HPDE6-E6E7 (cell line): ENCODE measurements around the gene SYT15.
"Not testable (repeated sequence)": the region's sequence is repeated elsewhere in the genome, so short reads cannot be mapped to it uniquely, and the experiment has no call there.

Source experiments
- DNase-seq: peaks from one replicate; pipeline ENCODE4 v3.0.0; 2011; ENCODE audit warnings: missing footprints; ENCODE audit errors: extremely low spot score

The SYT15 gene

DNA sequence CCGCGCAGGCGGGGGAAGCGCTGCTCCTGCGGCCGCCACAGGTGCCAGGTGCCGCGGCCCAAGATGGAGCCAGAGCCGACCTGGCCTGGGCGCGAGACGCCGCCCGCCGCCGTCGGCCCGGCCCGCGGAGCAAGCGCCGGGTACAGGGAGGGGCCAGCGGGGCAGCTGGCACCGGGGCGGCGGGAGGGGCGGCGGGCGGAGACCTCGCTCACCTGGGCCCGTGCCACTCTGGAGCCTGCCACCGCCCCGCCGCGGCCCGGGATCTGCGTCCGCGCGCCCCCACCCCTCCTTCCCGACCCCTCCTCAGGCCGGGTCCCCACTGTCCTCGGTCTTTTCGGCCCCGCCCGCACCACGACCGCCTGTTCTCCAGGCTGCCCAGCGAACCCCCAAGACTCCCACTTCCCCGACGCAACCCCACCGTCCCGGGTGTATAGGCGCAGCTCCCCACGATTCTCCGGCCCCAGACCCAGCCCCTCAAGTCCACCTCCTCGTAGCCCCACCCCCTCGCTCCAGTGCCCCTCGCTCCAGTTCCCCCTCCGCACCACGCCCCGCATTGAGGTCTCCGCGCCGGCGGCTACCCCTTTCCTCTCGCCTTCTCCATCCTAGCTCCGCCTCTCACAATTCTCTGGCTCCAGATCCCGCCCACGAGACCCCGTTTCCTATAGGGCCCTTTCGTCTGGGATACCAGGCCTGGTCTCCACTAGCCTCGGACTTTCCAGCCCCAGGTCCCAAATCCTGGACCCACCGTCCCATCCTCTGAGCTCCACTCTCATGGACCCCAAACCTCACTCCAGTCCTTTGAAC lies 22.2 kb upstream of the SYT15 start, which contains the start of gene GPRIN2:
Gene GPRIN2 (minus strand): TSS at position 144 of the 804 bp plus-strand sequence. CDS start 5,922 bp downstream, outside the sequence.
- DNase-seq, result no peak

GRCh38 chr10:46557319-46558121 lies 21.4 kb upstream of the SYT15 start:
- DNase-seq, result no peak

GRCh38 chr10:46558122-46558391 lies 20.9 kb upstream of the SYT15 start:
- DNase-seq, result no peak

- DNase-seq, result no peak
Measured at GRCh38 chr10:46558392-46559185, 20.3 kb upstream of the SYT15 start.

GRCh38 chr10:46559231-46559671 lies 19.7 kb upstream of the SYT15 start:
- no peak for DNase-seq

DNA sequence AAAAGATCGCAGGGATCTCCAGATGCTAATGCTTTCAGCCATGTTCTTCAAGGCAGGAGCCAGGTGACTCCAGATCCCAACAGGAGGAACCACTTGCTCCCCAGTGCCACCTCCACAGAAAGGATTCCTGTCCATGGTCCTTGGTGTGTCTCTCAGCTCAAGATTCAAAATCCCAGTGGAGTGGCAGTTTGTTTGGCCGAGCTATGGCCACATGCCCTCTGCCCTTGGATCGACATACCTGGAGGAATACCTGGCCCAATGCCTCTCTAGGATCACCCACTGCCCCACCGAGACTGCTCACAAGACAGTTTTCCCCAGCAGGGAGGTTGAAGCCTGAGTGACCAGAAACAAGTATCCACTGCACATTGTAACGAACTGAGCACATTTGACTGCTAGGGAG lies 18.5 kb upstream of the SYT15 start:
- DNase-seq, result no peak

DNA sequence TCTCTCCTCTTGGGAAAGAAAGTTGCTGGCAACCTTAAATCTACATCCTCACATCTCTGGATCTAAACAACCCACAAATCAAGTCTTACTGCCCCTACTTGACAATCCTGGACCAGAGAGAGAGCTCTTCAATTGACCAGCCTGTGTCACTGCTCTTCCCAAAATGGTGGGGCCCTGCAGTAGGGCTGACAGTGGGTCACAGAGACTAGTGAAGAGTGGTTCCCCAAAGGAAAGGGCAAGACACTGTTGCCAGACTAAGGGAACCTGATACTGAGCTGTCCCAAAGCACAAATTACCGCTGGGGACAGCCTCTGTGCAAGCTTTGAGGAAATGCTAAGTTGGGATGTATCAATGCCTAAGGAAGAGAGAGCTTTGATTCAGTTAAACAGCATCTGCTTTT lies 18.0 kb upstream of the SYT15 start:
- DNase-seq, result no peak

GRCh38 chr10:46565591-46566332 lies 13.2 kb upstream of the SYT15 start:
- not testable (repeated sequence) for DNase-seq

GRCh38 chr10:46567151-46567550 lies 11.8 kb upstream of the SYT15 start:
- DNase-seq, result not testable (repeated sequence)

DNA sequence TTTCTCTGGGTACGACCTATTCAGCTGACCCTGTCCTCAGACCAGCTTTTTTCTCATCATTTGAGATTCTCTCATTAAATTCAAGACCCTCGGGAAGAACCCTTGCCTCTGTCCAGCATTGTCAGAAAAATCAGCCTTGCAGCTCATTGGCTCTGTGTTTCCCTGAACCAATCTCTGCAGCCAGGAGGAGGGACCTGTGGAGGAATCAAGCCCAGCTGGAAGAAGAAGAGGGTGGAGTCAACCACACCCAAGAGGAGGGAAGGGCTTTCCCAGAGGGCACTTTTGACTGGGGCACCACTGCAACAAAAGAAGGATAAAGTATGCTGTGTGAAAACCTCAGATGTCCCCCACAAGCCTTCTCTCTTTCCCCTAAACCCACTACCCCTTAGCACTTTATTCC lies 8.3 kb upstream of the SYT15 start:
- not testable (repeated sequence) for DNase-seq

DNA sequence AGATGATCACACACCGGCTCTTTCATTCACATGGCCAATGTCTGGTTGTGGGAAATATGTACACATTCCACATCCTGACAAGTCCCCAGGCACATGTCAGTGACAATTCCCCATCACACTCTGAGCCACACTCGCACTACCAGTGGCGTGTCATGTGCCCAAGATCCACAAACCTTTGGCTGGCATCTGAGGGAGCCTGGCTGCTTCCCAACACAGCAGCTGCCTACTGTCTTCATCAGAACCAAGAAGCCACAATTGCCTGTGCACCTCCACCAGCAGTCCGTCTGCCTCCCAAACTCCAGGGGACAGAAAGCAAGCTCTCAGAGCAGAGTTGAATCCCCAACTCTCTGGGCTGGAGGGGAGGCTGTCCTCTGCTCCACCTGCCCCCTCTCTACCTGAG lies 6.2 kb upstream of the SYT15 start:
- not testable (repeated sequence) for DNase-seq

- DNase-seq, result not testable (repeated sequence)
Measured at GRCh38 chr10:46573314-46573713, 5.6 kb upstream of the SYT15 start.

GRCh38 chr10:46573884-46574283 lies 5.0 kb upstream of the SYT15 start:
- DNase-seq, result not testable (repeated sequence)

- DNase-seq, result not testable (repeated sequence)
Measured at GRCh38 chr10:46577624-46578473, 1.1 kb upstream of the SYT15 start.

GRCh38 chr10:46579378-46579777 lies 450 bp downstream of the SYT15 start:
- DNase-seq, result not testable (repeated sequence)

GRCh38 chr10:46581997-46582396 lies 3.1 kb downstream of the SYT15 start:
- DNase-seq, result not testable (repeated sequence)

GRCh38 chr10:46582568-46582967 lies 3.6 kb downstream of the SYT15 start:
- not testable (repeated sequence) for DNase-seq

- DNase-seq, result not testable (repeated sequence)
Measured at GRCh38 chr10:46584196-46584595, 5.3 kb downstream of the SYT15 start.

- not testable (repeated sequence) for DNase-seq
Measured at GRCh38 chr10:46585246-46585645, 6.3 kb downstream of the SYT15 start.

GRCh38 chr10:46587546-46587945 lies 8.6 kb downstream of the SYT15 start:
- not testable (repeated sequence) for DNase-seq
